ENCODE measurements around the gene PAQR7.

PAQR7 gene

GRCh38 chr1:25875154-25875855, at the start of gene PAQR7:
TSS of gene PAQR7 (minus strand) at chr1:25875708. CDS start at chr1:25863839, 11,869 bp downstream.
- FAIRE-seq = no peak

GRCh38 chr1:25924454-25924853, 48.9 kb upstream of the PAQR7 start:
- no peak for FAIRE-seq

- FAIRE-seq = peak; percentile 93
These were observed 47.6 kb upstream of the PAQR7 start for GRCh38 chr1:25922971-25923552.

DNA sequence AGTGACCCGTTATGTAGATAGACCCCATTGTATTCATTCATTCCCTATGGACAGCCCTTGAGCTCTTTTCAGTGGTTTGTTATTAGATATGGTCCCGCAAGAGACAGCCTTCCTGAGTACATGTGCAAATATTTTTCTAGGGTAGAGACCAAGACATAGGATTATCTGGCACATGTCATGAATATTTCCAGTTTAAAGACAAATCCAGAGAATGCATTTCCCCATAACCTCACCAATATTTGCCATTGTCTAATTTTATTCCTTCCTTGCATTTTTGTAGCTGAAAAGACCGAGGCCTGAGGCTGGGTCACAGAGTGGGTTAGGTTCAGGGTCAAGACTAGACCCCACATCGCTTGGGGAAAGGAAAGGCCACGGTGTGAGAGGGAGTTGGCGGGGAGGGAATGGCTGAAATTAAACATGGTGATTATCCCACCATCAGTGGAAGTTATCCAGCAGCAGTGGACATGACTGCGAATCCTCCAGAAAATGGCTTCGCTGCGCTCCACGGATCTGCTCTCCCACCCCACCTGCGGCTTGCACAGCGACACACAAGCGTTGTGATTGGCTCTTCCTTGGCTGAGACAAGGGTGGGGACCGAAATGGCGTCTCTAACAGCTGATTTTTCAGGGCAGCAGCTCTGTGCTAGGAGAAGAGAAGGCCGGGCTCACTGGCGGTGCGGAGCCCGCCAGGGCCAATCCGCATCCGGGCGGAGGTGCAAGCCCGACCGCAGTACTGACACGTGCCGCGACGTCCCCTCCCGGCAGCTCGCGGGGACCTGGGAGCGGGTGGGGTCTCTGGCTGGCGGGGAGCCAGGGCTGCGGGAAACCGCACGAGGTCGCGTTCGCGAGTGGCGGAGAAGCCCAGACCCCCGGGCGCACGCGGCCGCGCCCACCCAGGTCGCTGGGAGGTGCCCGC, 46.8 kb upstream of the PAQR7 start:
- FAIRE-seq = peak; percentile 93

GRCh38 chr1:25918615-25919014, 43.1 kb upstream of the PAQR7 start:
- no peak for FAIRE-seq

- FAIRE-seq = no peak
These were observed 42.5 kb upstream of the PAQR7 start for GRCh38 chr1:25917996-25918395.

GRCh38 chr1:25916460-25916859, 41.0 kb upstream of the PAQR7 start:
- FAIRE-seq = no peak

- FAIRE-seq = no peak
These were observed 38.8 kb upstream of the PAQR7 start for GRCh38 chr1:25914074-25914995.

DNA sequence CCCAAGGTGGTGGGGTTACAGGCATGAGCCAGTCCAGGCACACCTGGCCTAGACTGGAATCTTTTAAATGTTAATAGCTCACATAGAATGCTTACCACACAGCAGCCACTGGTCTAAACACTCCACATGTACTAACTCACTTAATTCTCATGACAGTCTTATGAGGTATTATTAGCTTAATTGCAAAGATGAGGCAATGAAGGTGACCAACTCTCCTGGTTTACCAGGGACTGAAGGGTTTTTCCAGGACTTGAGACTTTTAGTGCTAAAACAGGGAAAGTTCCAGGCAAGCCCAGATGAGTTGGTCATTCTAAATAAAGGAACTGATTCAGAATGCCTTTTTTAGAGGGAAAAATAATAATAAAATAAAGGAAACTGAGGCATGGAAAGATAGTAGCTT, 37.7 kb upstream of the PAQR7 start:
- FAIRE-seq = no peak

GRCh38 chr1:25912076-25912831, 36.7 kb upstream of the PAQR7 start:
- FAIRE-seq = no peak

- FAIRE-seq = no peak
These were observed 35.7 kb upstream of the PAQR7 start for GRCh38 chr1:25911162-25911561.

- no peak for FAIRE-seq
These were observed 33.5 kb upstream of the PAQR7 start for GRCh38 chr1:25909040-25909439.

DNA sequence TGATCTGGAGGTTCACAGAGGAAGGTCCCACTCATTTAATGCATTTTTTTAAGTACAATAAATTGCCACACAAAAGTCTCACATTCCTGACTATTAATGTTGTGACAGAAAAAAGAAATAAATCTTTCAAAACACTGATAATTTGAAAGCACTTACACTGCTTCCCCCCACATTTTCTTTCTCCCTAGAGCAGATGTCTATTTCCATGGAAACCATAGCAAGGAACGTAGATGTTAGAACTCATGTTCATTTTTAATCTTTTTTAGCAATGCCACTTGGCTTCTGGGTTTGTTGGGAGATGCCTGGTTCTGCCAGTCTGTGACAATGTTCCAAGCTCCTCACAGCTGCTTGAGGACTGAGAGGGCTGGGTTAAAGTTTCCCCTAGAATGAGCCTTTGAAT, 32.7 kb upstream of the PAQR7 start:
- no peak for FAIRE-seq

DNA sequence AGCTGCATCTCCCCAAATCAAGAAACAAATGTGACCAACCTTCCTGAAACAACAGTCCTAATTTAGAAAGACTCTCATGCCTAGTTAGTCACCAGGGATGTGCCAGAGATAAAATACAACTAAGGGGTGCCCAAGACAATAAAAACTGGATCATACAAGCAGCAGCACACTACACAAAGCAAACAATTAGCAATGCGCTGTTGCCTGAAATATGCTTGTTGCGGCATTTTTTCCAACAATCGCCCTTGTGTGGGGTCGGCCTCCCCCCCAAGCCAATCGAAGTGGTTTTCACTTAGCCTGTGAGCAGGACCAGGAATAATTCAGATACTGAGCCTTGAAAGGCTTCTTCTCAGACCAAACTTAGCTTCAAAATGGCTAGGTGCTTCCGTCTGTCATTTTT, 32.1 kb upstream of the PAQR7 start:
- FAIRE-seq = no peak

DNA sequence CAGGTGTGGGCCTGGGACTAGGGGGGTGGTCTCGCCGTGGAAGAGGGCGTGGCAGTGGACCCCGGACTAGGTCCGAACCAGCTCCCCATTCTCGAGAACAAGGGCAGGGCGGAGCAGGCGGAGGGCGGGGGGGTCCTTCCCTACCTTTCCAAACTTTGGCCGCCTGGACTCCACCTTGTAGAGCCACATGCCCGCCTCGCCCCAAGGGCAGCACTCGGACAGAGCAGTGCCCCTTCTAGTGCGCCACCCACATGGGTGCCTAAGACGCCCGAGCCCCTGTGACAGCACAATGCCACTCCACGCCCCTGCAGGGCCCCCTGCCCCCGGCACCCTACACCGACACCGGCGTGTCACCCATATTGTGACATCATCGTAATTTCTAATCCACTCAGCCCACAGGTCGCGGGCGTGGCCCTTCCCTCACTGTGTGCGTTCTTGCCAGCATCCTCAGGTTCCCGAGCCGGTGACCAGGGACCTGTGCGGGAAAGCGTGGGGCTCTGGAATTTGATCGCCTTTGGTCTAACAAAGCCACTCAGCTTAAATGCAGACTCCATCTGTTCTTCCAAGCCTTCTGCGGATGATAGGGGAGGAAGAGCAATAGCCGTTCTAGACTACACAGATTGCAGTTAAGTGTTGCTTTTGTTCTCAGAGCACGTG, 31.3 kb upstream of the PAQR7 start:
- FAIRE-seq = no peak

DNA sequence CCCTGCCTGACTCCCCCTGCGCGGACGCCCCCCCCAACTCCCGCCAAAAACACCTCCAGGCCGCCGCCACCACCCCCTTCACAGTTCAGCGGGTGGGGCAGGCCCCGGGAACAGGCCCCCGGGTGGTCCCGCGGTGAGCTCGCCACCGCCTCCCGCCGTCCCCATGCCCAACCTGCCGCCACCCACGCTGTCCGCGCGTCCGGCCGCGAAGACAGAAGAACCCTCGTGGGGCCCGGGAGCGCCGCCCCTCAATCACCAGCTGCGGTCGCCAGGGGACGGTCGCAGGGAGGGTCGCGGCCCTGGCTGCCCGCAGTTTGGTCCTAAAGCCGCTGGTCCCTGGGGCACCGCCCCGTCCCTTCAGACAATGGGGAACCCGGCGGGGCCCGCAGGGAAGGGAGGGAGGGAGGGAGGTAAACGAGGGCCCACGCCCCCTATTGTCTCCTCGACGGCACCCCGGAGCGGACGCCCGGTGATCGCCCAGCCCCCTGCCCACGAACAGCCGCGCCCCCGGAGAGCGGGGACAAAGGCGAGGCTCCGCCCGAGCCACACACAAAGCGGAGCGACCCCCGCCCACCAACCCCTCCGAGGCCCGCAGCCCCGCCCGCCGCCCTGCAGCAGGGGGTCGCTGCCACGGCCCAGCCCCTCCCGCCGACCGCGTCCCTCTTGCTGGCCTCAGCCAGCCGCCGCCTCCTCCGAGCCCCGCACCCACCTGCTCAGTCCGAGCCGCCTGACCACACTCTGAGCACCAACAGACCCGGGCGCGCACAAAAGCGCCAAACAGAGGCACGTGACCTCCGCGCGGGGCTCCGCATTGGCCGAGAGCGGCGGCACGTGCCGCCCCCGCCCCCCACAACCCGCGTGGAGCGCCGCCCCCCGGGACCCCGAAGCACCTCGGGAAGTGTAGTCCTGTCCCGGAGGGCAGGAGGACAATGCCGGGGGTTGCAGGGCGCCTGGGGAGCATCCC, 30.5 kb upstream of the PAQR7 start, which contains the start of gene STMN1:
Gene STMN1 (minus strand): TSS at position 740 of the 964 bp plus-strand sequence. CDS start 1,743 bp downstream, outside the sequence.
- peak; percentile 71 for FAIRE-seq

DNA sequence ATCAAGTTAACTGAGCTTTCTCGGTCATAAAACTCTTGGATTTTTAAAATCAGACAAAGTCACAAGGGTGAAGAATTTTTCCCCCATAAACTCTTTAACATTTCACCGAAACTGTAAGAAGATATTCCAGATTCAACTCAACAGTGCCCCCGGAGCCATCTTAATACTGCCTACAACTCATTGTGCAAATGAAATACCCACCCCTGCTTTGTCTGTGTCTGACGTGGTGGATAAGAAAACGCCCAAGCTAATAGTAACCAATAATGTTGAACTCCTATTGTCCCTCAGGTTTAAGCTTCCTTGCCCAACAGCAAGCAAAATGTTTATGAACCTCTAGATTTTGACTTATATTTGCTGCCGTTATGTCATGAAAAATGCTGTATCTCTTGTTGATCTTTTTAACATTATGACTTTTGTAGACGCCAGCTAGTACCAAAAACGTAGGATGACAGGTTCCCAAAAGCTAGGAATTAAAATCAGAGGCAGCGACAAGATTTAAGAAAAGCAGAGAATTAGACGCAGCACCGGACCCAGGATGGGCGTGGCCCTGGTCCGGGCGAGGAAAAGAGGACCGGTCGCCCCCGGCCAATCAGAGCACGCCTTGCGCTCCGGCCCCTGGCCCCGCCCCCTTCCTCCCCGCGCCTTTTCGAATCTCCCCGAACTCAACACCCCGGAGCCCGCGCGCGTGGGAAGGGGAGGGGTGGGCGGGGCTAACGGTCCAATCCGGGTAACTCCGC, 29.6 kb upstream of the PAQR7 start:
- FAIRE-seq = peak; percentile 80

DNA sequence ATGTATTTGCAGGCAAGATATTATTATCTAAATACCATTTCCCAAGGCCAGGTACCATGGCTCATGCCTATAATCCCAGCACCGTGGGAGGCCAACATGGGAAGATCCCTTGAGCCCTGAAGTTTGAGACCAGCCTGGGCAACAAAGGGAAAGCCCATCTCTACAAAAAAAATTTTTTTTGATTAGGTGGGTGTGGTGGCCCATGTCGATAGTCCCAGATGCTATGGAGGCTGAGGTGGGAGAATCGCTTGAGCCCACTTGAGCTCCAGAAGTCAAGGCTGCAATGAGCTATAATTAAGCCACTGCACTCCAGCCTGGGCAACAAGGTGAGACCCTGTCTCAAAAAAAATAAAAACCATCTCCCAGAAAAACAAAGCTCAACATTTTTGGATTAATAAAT, 28.5 kb upstream of the PAQR7 start:
- no peak for FAIRE-seq

DNA sequence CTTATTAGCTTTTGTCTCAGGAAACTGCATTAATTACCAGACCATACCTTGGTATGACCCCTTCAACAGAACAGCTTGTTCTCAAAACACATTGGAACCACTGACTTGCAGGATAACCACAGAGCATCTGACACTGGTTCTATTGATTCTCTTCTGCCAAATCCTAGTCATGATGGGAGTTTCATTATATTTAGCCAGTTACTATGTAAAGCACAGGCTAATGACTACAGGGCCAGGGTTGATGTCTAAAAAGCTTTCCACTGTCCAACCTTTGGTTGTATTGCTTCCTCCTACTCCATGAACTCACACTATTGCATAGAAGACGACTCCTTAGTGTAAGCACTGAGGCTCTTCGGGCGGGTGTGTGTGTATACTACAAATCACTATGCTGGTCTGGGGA, 27.0 kb upstream of the PAQR7 start:
- no peak for FAIRE-seq

All from G401.6 (cell line).